ENCODE measurements around the gene NT5E. TPM values are rescaled to one million over a fixed set of nuclear protein-coding genes. Genes with fewer than 3 reads are reported as not detected.
A peak's percentile ranks its signal among the peaks of the same experiment; 100 is the strongest.
"Not testable (repeated sequence)": the region's sequence is repeated elsewhere in the genome, so short reads cannot be mapped to it uniquely, and the experiment has no call there.

NT5E gene
- polyA plus RNA-seq, 3 donors from 2014 or later, result 0.12 to 0.80 (median 0.52) TPM

- Mint-ChIP-seq H3K36me3 (peaks cover 0 to 7% (median 0%) of the 10 kb centered on the region in 3 donors), H3K4me1 (peaks cover 12 to 22% of the 10 kb centered on the region in 2 donors), H3K27ac (no peak overlapping the region), H3K9me3 (no peaks in the 10 kb centered on the region), H3K4me3 (no peak overlapping the region), H3K27me3 (ENCODE audit: low read depth in 3 of 3) (peaks cover 0 to 9% (median 2%) of the 10 kb centered on the region in 3 donors)
- DNase-seq, result no peak
These were observed 45.0 kb downstream of the NT5E start for GRCh38 chr6:85494547-85495536.

DNA sequence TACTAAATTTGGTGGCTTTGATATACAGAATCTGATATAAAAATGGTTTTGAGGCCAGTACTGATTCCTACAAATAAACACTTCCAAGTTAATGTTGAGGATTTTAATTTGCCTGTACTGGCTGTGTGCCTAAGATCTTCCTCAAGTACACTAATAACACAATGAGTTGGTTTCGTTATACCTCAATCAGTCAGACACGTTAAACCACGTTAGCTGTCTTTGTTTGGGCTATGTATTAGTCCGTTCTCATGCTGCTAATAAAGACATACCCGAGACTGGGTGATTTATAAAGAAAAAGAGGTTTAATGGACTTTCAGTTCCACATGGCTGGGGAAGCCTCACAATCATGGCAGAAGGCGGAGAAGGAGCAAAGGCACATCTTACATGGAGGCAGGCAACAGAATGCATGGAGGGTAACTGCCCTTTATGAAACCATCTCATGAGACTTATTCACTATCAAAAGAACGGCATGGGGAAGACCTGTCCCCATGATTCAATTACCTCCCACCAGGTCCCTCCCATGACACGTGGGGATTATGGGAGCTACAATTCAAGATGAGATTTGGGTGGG is 46.2 kb downstream of the NT5E start:
- H3K27me3 Mint-ChIP-seq (ENCODE audit: low read depth in 3 of 3), result peaks cover 0 to 6% (median 0%) of the 10 kb centered on the region in 3 donors
- peaks cover 0 to 7% (median 7%) of the 10 kb centered on the region in 3 donors for H3K36me3 Mint-ChIP-seq
- H3K9me3 Mint-ChIP-seq, result no peaks in the 10 kb centered on the region
- no peak overlapping the region for H3K4me3 Mint-ChIP-seq
- H3K27ac Mint-ChIP-seq, result no peak overlapping the region
- no peak for DNase-seq
- peaks cover 17 to 23% of the 10 kb centered on the region in 2 donors for H3K4me1 Mint-ChIP-seq

- H3K36me3 Mint-ChIP-seq, result peaks cover 0 to 10% (median 10%) of the 10 kb centered on the region in 3 donors
- no peak overlapping the region for H3K27ac Mint-ChIP-seq
- DNase-seq, result no peak
- peaks cover 17 to 23% of the 10 kb centered on the region in 2 donors for H3K4me1 Mint-ChIP-seq
- no peaks in the 10 kb centered on the region for H3K9me3 Mint-ChIP-seq
- H3K4me3 Mint-ChIP-seq, result no peak overlapping the region
- H3K27me3 Mint-ChIP-seq (ENCODE audit: low read depth in 3 of 3), result peaks cover 0 to 8% (median 0%) of the 10 kb centered on the region in 3 donors
These were observed 47.0 kb downstream of the NT5E start for GRCh38 chr6:85496856-85497255.

GRCh38 chr6:85498596-85499258 is 48.8 kb downstream of the NT5E start:
- H3K27ac Mint-ChIP-seq, result peak overlapping the region in 2 of 6 donors; percentile 0 to 57
- peaks cover 0 to 8% (median 0%) of the 10 kb centered on the region in 3 donors for H3K27me3 Mint-ChIP-seq (ENCODE audit: low read depth in 3 of 3)
- peaks cover 17 to 23% of the 10 kb centered on the region in 2 donors for H3K4me1 Mint-ChIP-seq
- H3K9me3 Mint-ChIP-seq, result no peaks in the 10 kb centered on the region
- H3K36me3 Mint-ChIP-seq, result peaks cover 7 to 25% (median 11%) of the 10 kb centered on the region in 3 donors
- peak; percentile 14 to 28 (median 14) for DNase-seq
- no peak overlapping the region for H3K4me3 Mint-ChIP-seq

DNA sequence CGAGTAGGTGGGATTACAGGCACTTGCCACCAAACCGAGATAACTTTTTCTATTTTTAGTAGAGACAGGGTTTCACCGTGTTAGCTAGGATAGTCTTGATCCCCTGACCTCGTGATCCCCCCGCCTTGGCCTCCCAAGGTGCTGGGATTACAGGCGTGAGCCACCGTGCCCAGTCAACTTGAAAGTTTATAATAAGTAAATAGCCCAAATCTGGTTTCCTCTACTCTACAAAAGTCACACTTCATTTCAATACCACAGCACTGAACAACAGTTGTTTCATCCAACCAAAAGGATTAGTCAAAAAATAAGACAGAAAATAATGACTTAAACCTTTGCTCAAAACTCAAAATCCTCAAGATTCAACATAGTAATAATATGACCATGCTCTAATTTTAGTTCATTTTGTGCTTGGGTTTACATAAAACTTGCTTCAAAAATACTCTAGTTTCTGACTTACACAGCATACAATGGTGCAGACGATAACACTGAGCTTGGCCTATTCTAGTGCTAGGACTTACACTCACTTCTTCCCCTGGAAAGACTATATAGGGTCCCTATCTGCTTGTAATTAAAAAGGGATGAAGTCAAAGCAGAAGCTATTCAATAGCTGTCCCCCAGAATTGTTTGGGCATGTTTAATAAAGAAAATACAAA is 56.7 kb downstream of the NT5E start:
- Mint-ChIP-seq H3K36me3 (peaks cover 26 to 52% (median 29%) of the 10 kb centered on the region in 3 donors), H3K27ac (peak overlapping the region in 1 of 6 donors; percentile 3), H3K27me3 (ENCODE audit: low read depth in 3 of 3) (peaks cover 0 to 2% (median 2%) of the 10 kb centered on the region in 3 donors), H3K4me3 (no peak overlapping the region), H3K9me3 (no peaks in the 10 kb centered on the region), H3K4me1 (no peaks in the 10 kb centered on the region)
- DNase-seq, result no peak

- Mint-ChIP-seq H3K27ac (peak overlapping the region in 1 of 6 donors; percentile 52), H3K4me1 (no peaks in the 10 kb centered on the region), H3K36me3 (peaks cover 16 to 42% (median 20%) of the 10 kb centered on the region in 3 donors), H3K4me3 (no peak overlapping the region), H3K9me3 (no peaks in the 10 kb centered on the region), H3K27me3 (ENCODE audit: low read depth in 3 of 3) (peaks cover 0 to 2% (median 0%) of the 10 kb centered on the region in 3 donors)
- DNase-seq, result no peak
These were observed 66.3 kb downstream of the NT5E start for GRCh38 chr6:85516168-85516567.

DNA sequence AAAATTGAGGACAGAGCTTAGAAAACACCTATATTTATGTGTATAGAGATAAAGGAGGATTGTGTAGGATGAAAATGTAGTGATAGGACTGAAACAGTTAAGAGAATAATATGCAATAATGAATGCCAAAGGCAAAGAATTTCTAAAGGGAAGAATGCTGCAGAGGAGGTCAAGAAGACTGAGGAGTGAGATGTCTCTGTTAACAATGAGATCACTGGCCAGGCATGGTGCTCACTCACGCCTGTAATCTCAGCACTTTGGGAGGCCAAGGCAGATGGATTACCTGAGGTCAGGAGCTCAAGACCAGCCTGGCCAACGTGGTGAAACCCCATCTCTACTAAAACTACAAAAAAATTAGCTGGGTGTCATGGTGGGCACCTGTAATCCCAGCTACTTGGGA is 74.4 kb downstream of the NT5E start:
- not testable (repeated sequence) for H3K9me3 Mint-ChIP-seq; H3K4me1 Mint-ChIP-seq; H3K4me3 Mint-ChIP-seq; H3K27me3 Mint-ChIP-seq (ENCODE audit: low read depth in 3 of 3); DNase-seq
- Mint-ChIP-seq H3K36me3 (peaks cover 21 to 47% (median 23%) of the 10 kb centered on the region in 3 donors), H3K27ac (peak overlapping the region in 1 of 6 donors; percentile 35)

DNA sequence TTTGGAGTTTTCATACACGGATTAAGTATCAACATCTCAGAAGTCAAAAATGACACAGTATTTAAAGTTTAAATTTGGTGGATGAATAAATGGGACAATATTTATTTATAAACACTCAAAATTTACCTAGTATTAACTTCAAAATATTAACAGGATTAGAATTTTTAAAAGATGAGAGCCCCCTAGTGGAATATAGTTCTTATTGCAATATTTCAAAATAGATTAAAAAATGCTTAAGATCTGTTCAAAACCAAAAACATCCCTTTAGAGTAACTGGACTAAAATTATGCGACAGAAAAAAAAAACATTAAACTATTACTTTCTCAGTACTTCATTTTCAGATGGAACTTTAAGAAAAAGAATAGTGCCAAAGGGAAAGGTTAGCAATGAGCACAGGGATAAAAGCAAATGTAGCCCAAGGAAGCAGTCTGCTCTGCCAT is 87.2 kb downstream of the NT5E start:
- H3K9me3 Mint-ChIP-seq, result no peaks in the 10 kb centered on the region
- H3K27ac Mint-ChIP-seq, result peak overlapping the region in 1 of 6 donors; percentile 57

DNA sequence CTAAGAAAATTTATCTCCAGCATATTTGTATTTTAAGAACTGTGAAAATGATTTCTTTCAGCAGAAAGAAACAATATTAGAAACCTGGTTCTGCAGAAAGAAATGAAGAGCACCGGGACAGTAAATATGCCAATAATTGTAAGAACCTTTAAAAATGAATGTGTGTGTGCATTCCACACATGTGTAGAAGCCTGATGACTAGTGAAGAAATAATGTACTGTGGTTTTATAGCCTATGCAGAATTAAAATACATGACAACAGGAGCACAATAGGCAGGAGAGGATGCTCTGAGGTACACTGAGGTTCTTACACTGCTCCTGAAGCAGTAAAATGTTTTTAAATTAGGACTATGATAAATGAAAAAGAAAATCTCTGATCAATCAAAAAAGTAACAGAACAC is 94.9 kb downstream of the NT5E start:
- no peak for DNase-seq
- Mint-ChIP-seq H3K4me3 (no peak overlapping the region), H3K27ac (peak overlapping the region in 2 of 6 donors; percentile 1 to 15), H3K4me1 (no peaks in the 10 kb centered on the region), H3K9me3 (no peaks in the 10 kb centered on the region), H3K36me3 (peaks cover 13 to 39% (median 25%) of the 10 kb centered on the region in 3 donors), H3K27me3 (ENCODE audit: low read depth in 3 of 3) (no peaks in the 10 kb centered on the region)

More for the DNA sequence above, 87.2 kb downstream of the NT5E start:
- DNase-seq, result peak in 2 of 3 donors; percentile 5 to 9
- no peaks in the 10 kb centered on the region for H3K4me1 Mint-ChIP-seq
- H3K4me3 Mint-ChIP-seq, result no peak overlapping the region
- peaks cover 0 to 2% (median 0%) of the 10 kb centered on the region in 3 donors for H3K27me3 Mint-ChIP-seq (ENCODE audit: low read depth in 3 of 3)
- peaks cover 4 to 17% (median 4%) of the 10 kb centered on the region in 3 donors for H3K36me3 Mint-ChIP-seq

Other genes with a start within 250 kb of the NT5E start
- gene SNX14, start 143.8 kb downstream of the NT5E start, polyA plus RNA-seq, result 10 to 100 TPM; 49.0 to 83.1 (median 67.1) TPM
- 10 to 100 TPM; 39.1 to 83.6 (median 46.8) TPM for gene SYNCRIP, start 192.8 kb downstream of the NT5E start, polyA plus RNA-seq